Stimulated activated CD4-positive, alpha-beta T cell treated with anti-CD3 and anti-CD28 coated beads, Interleukin-1b, Interleukin-23, amount 100 ng/mL, for 24 hours (primary cell): ENCODE measurements around the gene NUTM2E.
"Not testable (repeated sequence)": the region's sequence is repeated elsewhere in the genome, so short reads cannot be mapped to it uniquely, and the experiment has no call there.

ENCODE experiments used
- DNase-seq, 4 experiments: peaks; one replicate each; pipeline ENCODE4 v3.0.0-alpha.2; 2020; ENCODE audit warnings: low read depth in 4 of 4, low spot score in 1 of 4

Gene NUTM2E

GRCh38 chr10:79862803-79863202, 36.3 kb downstream of the NUTM2E start:
- DNase-seq, result not testable (repeated sequence)

GRCh38 chr10:79866903-79867551, 40.5 kb downstream of the NUTM2E start:
- not testable (repeated sequence) for DNase-seq

DNA sequence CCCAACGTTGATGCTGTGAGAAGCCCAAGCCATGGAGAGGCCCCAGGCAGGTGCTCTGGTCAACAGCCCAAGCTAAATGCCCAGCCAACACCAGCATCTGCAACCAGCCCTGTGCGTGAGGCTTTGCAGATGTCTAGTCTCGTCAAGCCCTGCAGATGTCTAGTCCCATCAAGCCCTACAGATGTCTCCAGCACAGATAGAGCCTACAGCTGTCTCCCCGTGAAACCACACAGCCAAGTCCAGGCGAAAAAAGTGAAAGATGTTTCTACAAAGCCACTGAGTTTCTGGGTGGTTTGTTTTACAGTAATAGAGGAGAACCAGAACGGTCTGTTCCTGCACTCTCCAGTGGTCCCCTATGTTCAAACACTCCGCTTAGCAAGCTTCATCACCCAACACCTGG, 41.5 kb downstream of the NUTM2E start:
- not testable (repeated sequence) for DNase-seq

DNA sequence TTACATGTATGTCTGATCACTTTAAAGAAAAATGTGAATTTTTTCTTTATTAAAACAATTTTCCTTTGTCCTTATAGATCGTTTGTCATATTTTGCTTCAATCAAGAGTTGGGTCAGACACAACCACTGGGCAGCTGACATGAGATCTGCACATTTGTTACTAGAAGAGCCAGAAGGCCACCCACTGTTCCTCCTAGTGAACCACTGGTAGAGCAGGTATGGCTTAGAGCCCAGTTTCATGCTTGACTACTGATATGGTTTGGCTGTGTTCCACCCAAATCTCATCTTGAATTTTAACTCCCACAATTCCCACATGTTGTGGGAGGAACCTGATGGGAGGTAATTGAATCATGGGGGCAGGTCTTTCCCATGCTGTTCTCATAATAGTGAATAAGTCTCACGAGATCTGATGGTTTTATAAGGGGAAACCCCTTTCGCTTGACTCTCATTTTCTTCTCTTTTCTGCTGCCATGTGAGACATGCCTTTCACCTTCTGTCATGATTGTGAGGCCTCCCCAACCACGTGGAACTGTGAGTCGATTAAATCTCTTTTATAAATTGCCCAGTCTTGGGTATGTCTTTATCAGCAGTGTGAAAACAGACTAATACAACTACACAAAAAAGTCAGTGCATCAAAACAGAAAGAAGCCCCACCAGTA, 43.0 kb downstream of the NUTM2E start:
- not testable (repeated sequence) for DNase-seq

GRCh38 chr10:79871729-79872128, 45.2 kb downstream of the NUTM2E start:
- not testable (repeated sequence) for DNase-seq
